Osteocyte (in vitro differentiated cells): Measurements from ENCODE around the gene PTPRD. TPM values are rescaled to one million over a fixed set of nuclear protein-coding genes. Genes with fewer than 3 reads are reported as not detected.

Source experiments
- DNase-seq: peaks from one replicate; pipeline ENCODE4 v3.0.0; 2021; ENCODE audit warnings: mixed read lengths; ENCODE audit not compliant: unreplicated experiment; ENCODE audit errors: extremely low spot score
- H3K27ac Mint-ChIP-seq: one replicate; pipeline ENCODE4 v1.8.0; 2021; ENCODE audit warnings: mild to moderate bottlenecking, mixed read lengths; ENCODE audit not compliant: unreplicated experiment
- H3K27me3 Mint-ChIP-seq: one replicate; pipeline ENCODE4 v1.8.0; 2021; ENCODE audit warnings: mixed read lengths; ENCODE audit not compliant: unreplicated experiment
- H3K36me3 Mint-ChIP-seq: one replicate; pipeline ENCODE4 v1.8.0; 2021; ENCODE audit warnings: mixed read lengths; ENCODE audit not compliant: unreplicated experiment
- H3K4me1 Mint-ChIP-seq: one replicate; pipeline ENCODE4 v1.8.0; 2021; ENCODE audit warnings: mixed read lengths; ENCODE audit not compliant: unreplicated experiment
- H3K4me3 Mint-ChIP-seq: one replicate; pipeline ENCODE4 v1.8.0; 2021; ENCODE audit warnings: mild to moderate bottlenecking, moderate library complexity, mixed read lengths; ENCODE audit not compliant: unreplicated experiment
- H3K9me3 Mint-ChIP-seq: one replicate; pipeline ENCODE4 v1.8.0; 2021; ENCODE audit warnings: mixed read lengths; ENCODE audit not compliant: unreplicated experiment
- total RNA-seq: library from RNA; stranded (reverse); gene quantifications from 2 replicates; pipeline ENCODE4 v1.2.1, GENCODE V29; 2021
- TF ChIP-seq, protein P1 (sequence below): fragments of 200-600 bp; sonication (generic); IDR thresholded peaks from 2 replicates; pipeline ENCODE4 v1.5.0; 2021; ENCODE audit warnings: antibody characterized with exemption, mild to moderate bottlenecking, moderate library complexity

Gene PTPRD
- total RNA-seq, 1 donor from 2014 or later: 5.4 TPM

DNA sequence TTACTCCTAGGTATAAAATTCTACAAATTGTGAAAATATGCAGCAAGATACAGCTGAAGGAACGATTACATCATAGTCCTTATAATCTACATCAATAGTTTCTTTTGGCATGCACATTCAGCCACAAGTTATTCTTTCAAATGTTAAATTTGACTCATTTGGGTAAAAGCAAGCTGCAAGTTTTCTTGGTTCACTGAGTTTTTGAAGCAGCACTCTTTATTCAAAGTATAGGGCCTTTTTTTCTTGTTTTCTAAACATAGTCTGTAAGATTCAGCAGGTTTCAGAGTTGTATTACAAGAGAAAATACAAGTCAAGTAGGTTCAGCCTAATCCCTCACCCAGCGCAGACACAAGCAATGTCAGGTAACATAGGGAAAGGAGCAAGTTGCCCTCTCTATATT, 981.5 kb downstream of the PTPRD start:
- Mint-ChIP-seq H3K4me1 (peaks cover 3% of the 10 kb centered on the region), H3K27me3 (no peaks in the 10 kb centered on the region), H3K27ac (no peak overlapping the region), H3K4me3 (no peak overlapping the region), H3K9me3 (no peaks in the 10 kb centered on the region), H3K36me3 (no peaks in the 10 kb centered on the region)
- no peak for DNase-seq
- TF ChIP-seq, protein P1, sequence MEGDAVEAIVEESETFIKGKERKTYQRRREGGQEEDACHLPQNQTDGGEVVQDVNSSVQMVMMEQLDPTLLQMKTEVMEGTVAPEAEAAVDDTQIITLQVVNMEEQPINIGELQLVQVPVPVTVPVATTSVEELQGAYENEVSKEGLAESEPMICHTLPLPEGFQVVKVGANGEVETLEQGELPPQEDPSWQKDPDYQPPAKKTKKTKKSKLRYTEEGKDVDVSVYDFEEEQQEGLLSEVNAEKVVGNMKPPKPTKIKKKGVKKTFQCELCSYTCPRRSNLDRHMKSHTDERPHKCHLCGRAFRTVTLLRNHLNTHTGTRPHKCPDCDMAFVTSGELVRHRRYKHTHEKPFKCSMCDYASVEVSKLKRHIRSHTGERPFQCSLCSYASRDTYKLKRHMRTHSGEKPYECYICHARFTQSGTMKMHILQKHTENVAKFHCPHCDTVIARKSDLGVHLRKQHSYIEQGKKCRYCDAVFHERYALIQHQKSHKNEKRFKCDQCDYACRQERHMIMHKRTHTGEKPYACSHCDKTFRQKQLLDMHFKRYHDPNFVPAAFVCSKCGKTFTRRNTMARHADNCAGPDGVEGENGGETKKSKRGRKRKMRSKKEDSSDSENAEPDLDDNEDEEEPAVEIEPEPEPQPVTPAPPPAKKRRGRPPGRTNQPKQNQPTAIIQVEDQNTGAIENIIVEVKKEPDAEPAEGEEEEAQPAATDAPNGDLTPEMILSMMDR: no peak

DNA sequence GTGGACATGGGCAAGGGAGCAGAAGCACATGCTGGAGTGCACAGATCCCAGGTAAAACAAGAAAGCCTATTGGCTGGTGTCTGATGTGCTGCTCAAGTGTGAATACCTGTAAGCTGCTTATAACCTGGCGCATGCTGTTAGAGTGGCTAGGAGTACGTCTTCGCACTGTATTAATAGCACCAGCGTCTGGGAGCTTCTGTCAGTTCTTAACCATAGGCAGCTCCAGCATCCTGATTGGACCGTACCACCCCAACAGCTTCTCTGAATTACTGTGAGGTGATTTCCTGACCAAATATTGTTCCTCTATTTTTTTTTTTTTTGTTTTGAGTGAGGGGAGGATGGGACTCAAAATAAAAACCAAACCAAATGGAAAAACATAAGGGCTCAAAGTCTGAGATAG, 987.6 kb downstream of the PTPRD start:
- Mint-ChIP-seq H3K36me3 (no peaks in the 10 kb centered on the region), H3K27me3 (no peaks in the 10 kb centered on the region), H3K4me3 (no peak overlapping the region), H3K9me3 (no peaks in the 10 kb centered on the region), H3K27ac (no peak overlapping the region), H3K4me1 (no peaks in the 10 kb centered on the region)
- no peak for DNase-seq
- TF ChIP-seq, protein P1: no peak

DNA sequence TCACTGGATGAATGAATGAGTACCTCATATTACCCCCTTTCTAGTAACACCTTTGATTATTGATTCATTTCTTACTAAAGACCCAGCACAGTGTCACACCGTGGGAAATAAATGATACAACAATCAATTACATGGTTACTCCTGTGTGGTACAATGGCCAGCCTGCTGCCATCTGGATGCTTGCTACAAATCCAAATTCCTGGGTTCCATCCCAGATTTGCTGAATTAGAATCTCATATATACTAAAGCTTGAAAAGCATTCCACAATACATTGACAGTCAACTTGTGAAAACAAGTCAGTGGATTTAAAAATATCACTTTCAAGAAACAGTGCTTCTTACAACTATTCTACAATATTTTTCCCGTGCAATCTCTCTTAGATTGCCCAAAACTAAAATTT, 989.3 kb downstream of the PTPRD start:
- Mint-ChIP-seq H3K4me3 (no peak overlapping the region), H3K4me1 (no peaks in the 10 kb centered on the region), H3K36me3 (no peaks in the 10 kb centered on the region), H3K27ac (no peak overlapping the region), H3K27me3 (no peaks in the 10 kb centered on the region), H3K9me3 (peaks cover 3% of the 10 kb centered on the region)
- no peak for DNase-seq
- TF ChIP-seq, protein P1: no peak

DNA sequence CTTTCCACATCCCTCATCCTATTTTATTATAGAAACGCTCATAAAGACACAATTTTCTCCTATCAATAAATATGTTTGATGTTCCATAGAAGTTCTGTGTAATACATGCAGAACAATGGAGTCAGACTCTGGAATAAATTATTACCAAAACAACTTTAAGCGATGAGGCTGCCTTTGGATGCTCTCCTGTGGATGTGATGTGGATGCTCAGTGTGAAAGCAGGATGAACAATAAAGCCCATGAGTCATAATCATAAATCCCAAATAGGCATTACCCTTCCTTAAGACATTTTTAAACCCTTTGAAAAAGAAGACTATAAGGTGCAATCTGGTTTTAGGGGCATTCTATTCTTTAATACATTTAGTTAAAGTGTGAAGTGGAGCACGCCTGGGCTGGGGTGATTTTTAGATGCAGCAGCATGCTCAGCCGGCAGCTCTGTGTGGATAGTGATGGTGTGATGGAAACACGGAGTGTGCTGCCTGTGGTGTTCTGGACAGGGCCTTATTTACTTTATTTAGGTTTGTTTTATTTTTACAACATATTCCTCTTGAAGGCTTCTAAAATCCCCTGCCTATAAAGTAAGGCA, 991.4 kb downstream of the PTPRD start:
- Mint-ChIP-seq H3K27me3 (no peaks in the 10 kb centered on the region), H3K4me3 (no peak overlapping the region)
- no peak for DNase-seq

DNA sequence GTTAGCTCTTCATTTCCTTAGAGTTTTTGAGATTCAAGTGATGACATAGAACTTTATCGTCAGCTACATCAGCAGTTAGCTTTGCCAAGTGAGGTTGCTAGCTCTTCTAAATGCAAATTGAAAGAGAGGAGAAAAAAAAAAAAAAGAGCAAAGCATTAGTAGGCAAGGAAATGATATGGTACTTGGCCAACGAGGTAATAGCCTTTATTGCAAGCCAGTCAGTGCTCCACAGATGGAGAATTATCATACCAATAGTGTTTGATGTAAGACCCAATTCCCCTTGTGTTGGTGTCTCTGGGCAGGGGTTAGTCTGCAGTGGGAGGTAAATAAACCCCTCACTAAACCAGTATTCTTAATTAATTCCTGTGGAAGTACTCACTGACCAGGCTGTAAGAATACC, 992.1 kb downstream of the PTPRD start:
- H3K36me3 Mint-ChIP-seq: no peaks in the 10 kb centered on the region
- TF ChIP-seq, protein P1: no peak
- H3K27me3 Mint-ChIP-seq: no peaks in the 10 kb centered on the region
- no peak for DNase-seq
- peaks cover 12% of the 10 kb centered on the region for H3K4me1 Mint-ChIP-seq
- H3K4me3 Mint-ChIP-seq: no peak overlapping the region
- H3K9me3 Mint-ChIP-seq: peaks cover 3% of the 10 kb centered on the region
- H3K27ac Mint-ChIP-seq: no peak overlapping the region

More for the DNA sequence above, 991.4 kb downstream of the PTPRD start:
- Mint-ChIP-seq H3K36me3 (no peaks in the 10 kb centered on the region), H3K27ac (no peak overlapping the region), H3K9me3 (peaks cover 3% of the 10 kb centered on the region), H3K4me1 (peaks cover 12% of the 10 kb centered on the region)
- TF ChIP-seq, protein P1: no peak
